ENCODE data around the gene APOL1.

GRCh38 chr22:36221799-36222751, 30.9 kb upstream of the APOL1 start:
- TF ChIP-seq CTCF (IDR thresholded peaks at IDR 0.05; ENCODE audit: low read length) (peak; percentile 85), EZH2 (optimal IDR thresholded peaks at IDR 0.05; ENCODE audit: low read depth, low read length) (no peak)

Measured in MM.1S (cell line).